GM18508 (cell line): Measurements from ENCODE around the gene PBX3.
"Not testable (repeated sequence)": the region's sequence is repeated elsewhere in the genome, so short reads cannot be mapped to it uniquely, and the experiment has no call there.

Source experiments
- ATAC-seq: cut with Tn5 transposase; IDR thresholded peaks from one replicate; pipeline ENCODE4 v1.9.1; 2021; ENCODE audit warnings: moderate number of reproducible peaks; ENCODE audit not compliant: insufficient read depth, unreplicated experiment

The PBX3 gene

GRCh38 chr9:125815568-125815967 lies 68.4 kb downstream of the PBX3 start:
- ATAC-seq: no peak

GRCh38 chr9:125816321-125816720 lies 69.1 kb downstream of the PBX3 start:
- no peak for ATAC-seq

GRCh38 chr9:125820100-125820804 lies 73.1 kb downstream of the PBX3 start:
- no peak for ATAC-seq

GRCh38 chr9:125821078-125821477 lies 73.9 kb downstream of the PBX3 start:
- ATAC-seq: no peak

GRCh38 chr9:125822160-125822559 lies 75.0 kb downstream of the PBX3 start:
- ATAC-seq: no peak

- ATAC-seq: no peak
These were observed 75.7 kb downstream of the PBX3 start for GRCh38 chr9:125822902-125823301.

- ATAC-seq: not testable (repeated sequence)
These were observed 76.8 kb downstream of the PBX3 start for GRCh38 chr9:125823874-125824406.

GRCh38 chr9:125825762-125826161 lies 78.6 kb downstream of the PBX3 start:
- no peak for ATAC-seq

GRCh38 chr9:125826850-125827249 lies 79.7 kb downstream of the PBX3 start:
- no peak for ATAC-seq

GRCh38 chr9:125829743-125830142 lies 82.6 kb downstream of the PBX3 start:
- no peak for ATAC-seq

GRCh38 chr9:125831054-125831453 lies 83.9 kb downstream of the PBX3 start:
- ATAC-seq: no peak

GRCh38 chr9:125831616-125832015 lies 84.4 kb downstream of the PBX3 start:
- ATAC-seq: no peak

GRCh38 chr9:125835655-125836054 lies 88.5 kb downstream of the PBX3 start:
- no peak for ATAC-seq

GRCh38 chr9:125839317-125839716 lies 92.1 kb downstream of the PBX3 start:
- no peak for ATAC-seq

GRCh38 chr9:125841444-125841843 lies 94.3 kb downstream of the PBX3 start:
- ATAC-seq: no peak

GRCh38 chr9:125842242-125842641 lies 95.1 kb downstream of the PBX3 start:
- no peak for ATAC-seq

GRCh38 chr9:125843646-125844045 lies 96.5 kb downstream of the PBX3 start:
- no peak for ATAC-seq

- ATAC-seq: no peak
These were observed 97.4 kb downstream of the PBX3 start for GRCh38 chr9:125844611-125845010.

- ATAC-seq: no peak
These were observed 98.2 kb downstream of the PBX3 start for GRCh38 chr9:125845271-125845808.

GRCh38 chr9:125847735-125848134 lies 100.6 kb downstream of the PBX3 start:
- ATAC-seq: no peak

- no peak for ATAC-seq
These were observed 103.0 kb downstream of the PBX3 start for GRCh38 chr9:125850106-125850632.

- no peak for ATAC-seq
These were observed 103.6 kb downstream of the PBX3 start for GRCh38 chr9:125850763-125851162.
